PC-3 (cell line): Measurements from ENCODE around the gene GALK2. TPM values are rescaled to one million over a fixed set of nuclear protein-coding genes. Genes with fewer than 3 reads are reported as not detected.

Experiments used
- ATAC-seq: fragments of 200-7000 bp; cut with Tn5 transposase; 2 replicates; pipeline ENCODE4 v1.9.1; 2020; ENCODE audit warnings: mild to moderate bottlenecking, moderate library complexity
- Bru-seq: library from RNA; stranded (reverse); fragments of 400-500 nt; gene quantifications from one replicate; lab custom pipeline; 2021; lab: Mats Ljungman, UMichigan
- BruChase-seq, 2 experiments: library from RNA; stranded (reverse); fragments of 400-500 nt; gene quantifications; one replicate each; lab custom pipeline; 2021; lab: Mats Ljungman, UMichigan
- BruUV-seq: library from RNA; stranded (reverse); fragments of 400-500 nt; replicated peaks from 2 replicates; lab custom pipeline; 2021; lab: Mats Ljungman, UMichigan
- CTCF ChIA-PET: fragments of 300-600 bp; sonication (Branson Sonifier 250); formaldehyde crosslinking; loops from one replicate; lab custom pipeline; 2022; ENCODE audit warnings: antibody characterized with exemption; lab: Charles Lee
- POLR2A ChIA-PET: fragments of 300-600 bp; sonication (Branson Sonifier 250); formaldehyde crosslinking; loops from one replicate; lab custom pipeline; 2022; ENCODE audit warnings: antibody characterized with exemption; ENCODE audit not compliant: unreplicated experiment; lab: Charles Lee
- DNase-seq: peaks from one replicate; pipeline ENCODE4 v3.0.0-alpha.2; 2015
- H2AFZ ChIP-seq: fragments of 300-600 bp; sonication (generic); 2 replicates; pipeline ENCODE4 v1.6.0; 2016; ENCODE audit warnings: antibody characterized with exemption, low read length
- H3F3A ChIP-seq: fragments of 300-600 bp; sonication (generic); one replicate; pipeline ENCODE4 v1.6.0; 2017; ENCODE audit warnings: antibody characterized with exemption, low read length, control low read depth, mild to moderate bottlenecking; ENCODE audit not compliant: unreplicated experiment
- H3K27ac ChIP-seq: fragments of 300-600 bp; sonication (generic); 2 replicates; pipeline ENCODE4 v1.5.1; 2016; ENCODE audit warnings: mild to moderate bottlenecking, low read length
- H3K27me3 ChIP-seq: fragments of 300-600 bp; sonication (generic); 2 replicates; pipeline ENCODE4 v1.6.1; 2016; ENCODE audit warnings: low read length, mixed read lengths
- H3K36me3 ChIP-seq: fragments of 300-600 bp; sonication (generic); 2 replicates; pipeline ENCODE4 v1.6.1; 2016; ENCODE audit warnings: low read depth, mixed run types, low read length, mixed read lengths
- H3K4me1 ChIP-seq: fragments of 300-600 bp; sonication (generic); 2 replicates; pipeline ENCODE4 v1.5.1; 2016; ENCODE audit warnings: low read length; ENCODE audit not compliant: insufficient read depth
- H3K4me2 ChIP-seq: fragments of 300-600 bp; sonication (generic); 2 replicates; pipeline ENCODE4 v1.6.0; 2016; ENCODE audit warnings: low read length
- H3K4me3 ChIP-seq: fragments of 300-600 bp; sonication (generic); 2 replicates; pipeline ENCODE4 v1.5.1; 2016; ENCODE audit warnings: mild to moderate bottlenecking, low read length, mixed read lengths
- H3K79me2 ChIP-seq: fragments of 300-600 bp; sonication (generic); 2 replicates; pipeline ENCODE4 v1.6.1; 2017; ENCODE audit warnings: low read length, mixed read lengths
- H3K9ac ChIP-seq: fragments of 300-600 bp; sonication (generic); 2 replicates; pipeline ENCODE4 v1.6.0; 2016; ENCODE audit warnings: mild to moderate bottlenecking, low read length
- H3K9me2 ChIP-seq: fragments of 300-600 bp; sonication (generic); replicated peaks from 2 replicates; pipeline ENCODE4 v1.6.1; 2016; ENCODE audit warnings: mixed run types, low read length, mixed read lengths
- H3K9me3 ChIP-seq: fragments of 300-600 bp; sonication (generic); 2 replicates; pipeline ENCODE4 v1.6.1; 2016; ENCODE audit warnings: low read length, mixed read lengths
- H4K20me1 ChIP-seq: fragments of 300-600 bp; sonication (generic); 2 replicates; pipeline ENCODE4 v1.6.1; 2016; ENCODE audit warnings: low read length, mixed read lengths
- CTCF ChIP-seq: fragments of 300-600 bp; sonication (generic); conservative IDR thresholded peaks from 2 replicates; pipeline ENCODE4 v1.5.1; 2017; ENCODE audit warnings: antibody characterized with exemption, low read depth, mild to moderate bottlenecking, low read length
- EZH2 ChIP-seq: fragments of 300-600 bp; sonication (generic); IDR thresholded peaks from one replicate; pipeline ENCODE4 v1.6.1; 2017; ENCODE audit warnings: antibody characterized with exemption, mild to moderate bottlenecking, low read length; ENCODE audit not compliant: unreplicated experiment
- EZH2phosphoT487 ChIP-seq: fragments of 300-600 bp; sonication (generic); IDR thresholded peaks from 2 replicates; pipeline ENCODE4 v1.6.1; 2018; ENCODE audit warnings: mild to moderate bottlenecking, antibody characterized with exemption, low read length, borderline replicate concordance
- intact Hi-C: fragments of 100-400 bp; cut with micrococcal nuclease; formaldehyde crosslinking; loops from 2 replicates; pipeline ENCODE4 v1.9.0; 2023
- long read RNA-seq: library from polyadenylated mRNA; unstranded; transcript quantifications from one replicate; pipeline ENCODE4 v2.0.0, GENCODE V29; 2021; ENCODE audit not compliant: unreplicated experiment
- total RNA-seq: library from RNA; depleted of rRNA; stranded (reverse); fragments of >200 nt; gene quantifications from 2 replicates; pipeline ENCODE4 v1.2.3, GENCODE V29; 2014; rRNA removed

Gene GALK2
- total RNA-seq = 27.2 and 34.6 TPM in 2 replicates
- Bru-seq, nascent RNA = percentile 87 among the genes with signal in this experiment
- percentile 67 among the genes with signal in this experiment for BruChase-seq, experiment 1, labeled RNA remaining after a 6-hour chase
- percentile 71 among the genes with signal in this experiment for BruChase-seq, experiment 2, labeled RNA remaining after a 2-hour chase
- long read RNA-seq, full-length matches to known transcripts = 41 of 73 reads
- long read RNA-seq, partial matches to known transcripts = 2 of 73 reads
- long read RNA-seq, other reads (novel, unspliced or antisense) = 30 of 73 reads

GRCh38 chr15:49169880-49170597 is at the start of gene GALK2:
Gene GALK2, plus strand, starts transcription at chr15:49170247. Its CDS starts 76 bp downstream, at chr15:49170323.
- Histone ChIP-seq H2AFZ (peak within 1 kb of the TSS; percentile 88), H3K79me2 (peaks cover 43% of the 10 kb centered on the region), H3K4me3 (peak within 1 kb of the TSS; percentile 87), H3F3A (no peaks in the 10 kb centered on the region), H3K27me3 (no peaks in the 10 kb centered on the region), H3K9me3 (no peaks in the 10 kb centered on the region), H3K9ac (peak within 1 kb of the TSS; percentile 82), H3K4me2 (peak within 1 kb of the TSS; percentile 90), H3K36me3 (no peaks in the 10 kb centered on the region), H3K4me1 (peaks cover 12% of the 10 kb centered on the region; the same call in 1 of the 2 replicates), H4K20me1 (no peaks in the 10 kb centered on the region), H3K27ac (peak within 1 kb of the TSS; percentile 67), H3K9me2 (no peaks in the 10 kb centered on the region)
- ChIA-PET CTCF (interaction anchor here (0.8 kb wide), 1 partner anchor 15 kb away, joined by 3 read pairs; the partner anchor contains the start of gene COPS2), POLR2A (interaction anchor here (0.6 kb wide), 2 partner anchors 15 to 32 kb away, joined by 3 to 5 read pairs; no protein-coding TSS in a partner anchor)
- BruUV-seq = no TSS peak
- intact Hi-C loops = loop anchor here (1.0 kb wide), 1 partner anchor 15 kb away; the partner anchor contains the start of gene COPS2
- TF ChIP-seq EZH2phosphoT487 (no peak), EZH2 (no peak), CTCF (no peak)
- ATAC-seq = peak; percentile 99
- peak; percentile 85 for DNase-seq

- Histone ChIP-seq H3K27me3 (no peaks in the 10 kb centered on the region), H3K36me3 (peaks cover 9% of the 10 kb centered on the region; the same call in 1 of the 2 replicates), H3K4me3 (no peak overlapping the region), H3K4me1 (no peaks in the 10 kb centered on the region), H3K27ac (no peak overlapping the region), H3K9me2 (no peaks in the 10 kb centered on the region), H3K9me3 (no peaks in the 10 kb centered on the region), H3F3A (no peaks in the 10 kb centered on the region), H2AFZ (no peak overlapping the region), H4K20me1 (no peaks in the 10 kb centered on the region), H3K9ac (no peak overlapping the region), H3K79me2 (no peaks in the 10 kb centered on the region), H3K4me2 (no peak overlapping the region)
- ATAC-seq (no peak), DNase-seq (no peak)
- BruUV-seq = no TSS peak
- ChIA-PET POLR2A (no interaction called here), CTCF (no interaction called here)
- intact Hi-C loops = no loop called here
- TF ChIP-seq EZH2phosphoT487 (no peak), CTCF (no peak), EZH2 (no peak)
Measured at GRCh38 chr15:49120832-49121231, 49.2 kb upstream of the GALK2 start.
